SK-N-SH (cell line): ENCODE measurements around the gene PPP1R14C.

Experiments used
- CTCF ChIP-seq: fragments of 200-600 bp; sonication (generic); IDR thresholded peaks from 2 replicates; pipeline ENCODE4 v1.6.1; 2017; ENCODE audit warnings: antibody characterized with exemption, mild to moderate bottlenecking, moderate library complexity
- RFX5 ChIP-seq: IDR thresholded peaks from 2 replicates; pipeline ENCODE4 v1.6.1; 2012; ENCODE audit warnings: mild to moderate bottlenecking, improper control_type of control experiment, low read length
- USF2 ChIP-seq: fragments of 150-350 bp; IDR thresholded peaks from 2 replicates; pipeline ENCODE4 v1.6.1; 2017; ENCODE audit warnings: antibody characterized with exemption, low read length, low read depth, borderline replicate concordance

GRCh38 chr6:150145427-150145826 is 2.6 kb downstream of the PPP1R14C start:
- TF ChIP-seq USF2 (no peak), RFX5 (no peak), CTCF (no peak)
